HG03354 (cell line): ENCODE results near the gene RXRA.
A peak's percentile ranks its signal among the peaks of the same experiment; 100 is the strongest.

Source experiments
- ATAC-seq: cut with Tn5 transposase; IDR thresholded peaks from one replicate; pipeline ENCODE4 v1.9.1; 2021; ENCODE audit warnings: mild to moderate bottlenecking; ENCODE audit not compliant: unreplicated experiment, poor library complexity, severe bottlenecking

Gene RXRA

DNA sequence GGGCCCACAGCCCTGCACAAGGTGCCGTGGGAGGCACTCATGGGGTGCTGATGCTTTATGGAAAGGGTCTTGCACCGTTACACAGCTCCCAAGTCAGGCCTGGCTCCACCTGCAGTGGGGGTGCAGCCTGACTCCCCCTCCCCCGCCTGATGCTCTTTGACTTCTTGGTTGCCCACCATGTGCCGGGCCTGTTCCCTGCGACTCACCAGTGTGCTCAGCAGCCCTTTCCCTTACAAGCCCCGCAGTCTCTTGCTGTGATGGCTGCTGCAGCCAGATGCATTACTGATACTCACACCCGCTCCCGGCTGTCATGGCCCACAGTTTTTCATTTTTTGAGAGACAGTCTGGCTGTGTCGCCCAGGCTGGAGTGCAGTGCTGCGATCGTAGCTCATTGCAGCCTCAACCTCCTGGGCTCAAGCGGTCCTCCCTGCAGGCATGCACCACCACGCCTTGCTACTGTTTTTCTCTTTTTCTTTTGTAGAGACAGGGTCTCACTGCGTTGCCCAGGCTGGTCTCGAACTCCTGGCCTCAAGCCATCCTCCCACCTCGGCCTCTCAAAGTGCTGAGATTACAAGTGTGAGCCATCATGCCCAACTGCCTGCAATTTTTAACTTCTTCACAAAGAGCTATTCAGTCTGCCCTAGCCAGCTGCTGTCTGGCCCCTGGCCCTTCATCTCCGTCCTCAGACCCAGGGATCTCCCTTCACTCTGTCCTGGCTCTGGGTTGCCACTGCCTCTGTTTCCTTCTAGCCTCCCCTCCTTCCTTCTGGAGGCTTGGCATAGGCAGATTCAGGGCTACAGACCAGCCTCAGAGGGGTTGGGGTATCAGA lies 109.5 kb downstream of the RXRA start:
- ATAC-seq = no peak

DNA sequence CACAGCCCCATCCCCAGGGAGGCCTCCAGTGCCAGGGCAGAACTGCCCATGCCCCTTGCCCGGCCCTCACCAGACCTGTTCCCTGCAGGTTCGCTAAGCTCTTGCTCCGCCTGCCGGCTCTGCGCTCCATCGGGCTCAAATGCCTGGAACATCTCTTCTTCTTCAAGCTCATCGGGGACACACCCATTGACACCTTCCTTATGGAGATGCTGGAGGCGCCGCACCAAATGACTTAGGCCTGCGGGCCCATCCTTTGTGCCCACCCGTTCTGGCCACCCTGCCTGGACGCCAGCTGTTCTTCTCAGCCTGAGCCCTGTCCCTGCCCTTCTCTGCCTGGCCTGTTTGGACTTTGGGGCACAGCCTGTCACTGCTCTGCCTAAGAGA lies 110.1 kb downstream of the RXRA start:
- no peak for ATAC-seq

GRCh38 chr9:134436911-134437310 lies 110.7 kb downstream of the RXRA start:
- ATAC-seq = no peak

DNA sequence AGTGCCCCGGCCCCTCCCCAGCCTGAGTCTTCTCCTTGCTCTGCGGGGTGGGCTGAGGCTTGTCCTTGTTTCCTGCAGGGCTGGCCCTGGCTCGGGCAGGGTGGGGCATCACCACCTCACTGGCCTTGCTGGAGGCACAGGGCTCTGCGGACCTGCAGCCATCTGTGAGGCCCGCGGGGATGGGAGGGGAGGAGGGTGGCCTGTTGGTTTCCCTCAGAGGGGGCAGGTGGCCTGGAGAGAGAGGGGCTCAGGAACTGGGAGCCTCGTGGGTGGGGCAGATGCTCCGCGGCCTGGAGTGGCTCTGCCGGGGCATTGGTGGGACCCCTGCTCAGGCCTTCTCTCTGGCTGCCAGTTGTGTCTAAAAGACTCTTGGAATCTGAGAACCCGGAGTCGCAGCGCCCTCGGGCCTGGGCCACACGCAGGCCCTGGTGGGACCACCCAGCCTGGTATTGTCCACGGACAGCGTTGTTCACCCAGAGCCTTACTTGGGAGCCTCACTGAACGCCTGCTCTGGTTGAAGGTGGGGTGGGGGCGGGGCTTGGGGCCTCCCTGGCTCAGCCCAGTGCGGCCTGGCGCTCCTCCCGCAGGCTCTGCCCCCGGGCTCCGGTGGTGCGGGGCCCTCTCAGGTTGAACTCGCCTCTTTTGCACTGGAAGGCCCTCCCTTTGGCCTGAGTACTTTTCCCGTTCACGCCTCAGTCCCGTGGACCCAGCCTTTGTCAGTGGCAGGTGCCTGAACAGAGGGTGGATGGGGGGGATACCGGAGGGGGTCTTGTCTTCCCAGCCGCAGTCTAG lies 111.3 kb downstream of the RXRA start:
- ATAC-seq = no peak

DNA sequence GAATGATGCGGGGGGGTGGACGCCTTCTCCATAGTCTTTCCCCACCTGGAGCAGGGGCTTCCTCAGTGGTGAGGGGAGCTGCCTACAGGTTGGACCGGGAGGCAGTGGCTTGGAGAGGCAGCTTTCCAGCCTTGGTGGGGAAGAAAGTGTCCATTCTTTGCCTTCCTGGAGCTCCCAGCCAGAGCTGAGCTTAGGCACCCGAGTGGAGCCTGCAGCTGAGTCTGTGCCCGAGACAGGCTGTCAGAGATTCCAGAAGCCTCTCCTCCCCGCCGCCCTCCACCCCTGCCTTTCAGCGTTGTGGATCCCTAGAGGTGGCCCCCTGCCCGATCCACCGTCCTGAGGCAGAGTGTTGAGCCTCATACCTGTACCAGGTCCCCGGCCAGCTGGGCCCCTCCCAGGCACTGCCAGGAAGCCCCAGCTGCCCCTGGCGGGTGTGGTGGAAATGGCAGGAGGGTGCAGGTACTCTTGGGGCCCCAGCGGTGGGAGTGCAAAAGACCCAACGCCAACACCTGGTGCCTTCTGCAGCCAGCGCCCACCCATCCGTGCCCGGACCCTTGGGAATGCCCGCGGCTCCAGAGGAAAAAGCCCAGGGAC lies 112.0 kb downstream of the RXRA start:
- no peak for ATAC-seq

DNA sequence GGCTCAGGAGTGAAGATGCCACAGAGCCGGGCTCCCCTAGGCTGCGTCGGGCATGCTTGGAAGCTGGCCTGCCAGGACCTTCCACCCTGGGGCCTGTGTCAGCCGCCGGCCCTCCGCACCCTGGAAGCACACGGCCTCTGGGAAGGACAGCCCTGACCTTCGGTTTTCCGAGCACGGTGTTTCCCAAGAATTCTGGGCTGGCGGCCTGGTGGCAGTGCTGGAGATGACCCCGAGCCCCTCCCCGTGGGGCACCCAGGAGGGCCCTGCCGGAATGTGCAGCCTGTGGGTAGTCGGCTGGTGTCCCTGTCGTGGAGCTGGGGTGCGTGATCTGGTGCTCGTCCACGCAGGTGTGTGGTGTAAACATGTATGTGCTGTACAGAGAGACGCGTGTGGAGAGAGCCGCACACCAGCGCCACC lies 113.1 kb downstream of the RXRA start:
- ATAC-seq = no peak

DNA sequence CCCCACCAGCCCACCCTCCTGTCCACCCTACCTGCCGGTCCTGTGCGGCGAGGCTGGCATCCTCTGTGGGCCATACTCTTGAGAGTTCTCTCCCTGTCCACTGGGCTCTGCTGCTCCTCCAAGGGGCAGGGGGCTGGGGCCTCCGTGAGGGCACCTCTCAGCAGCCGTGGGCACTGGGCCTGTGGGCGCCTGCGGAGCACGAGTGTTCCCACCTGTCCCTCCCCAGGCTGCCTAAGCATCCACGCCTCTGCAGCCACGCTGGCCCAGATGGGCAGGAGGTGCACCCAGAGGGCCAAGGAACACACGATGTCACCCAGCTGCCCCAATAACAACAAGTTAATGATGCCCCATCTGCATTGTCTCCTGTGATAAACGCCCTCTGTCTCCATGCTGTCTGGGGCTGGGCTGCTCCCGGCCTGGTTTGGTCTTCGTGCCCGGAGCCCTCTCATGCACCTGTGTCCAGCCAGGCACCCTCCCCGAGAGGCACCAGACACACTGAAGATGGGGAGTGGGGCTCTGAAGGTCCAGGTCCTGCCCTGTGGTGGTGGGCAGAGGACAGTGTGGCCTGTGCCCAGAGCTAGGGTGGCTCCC lies 114.5 kb downstream of the RXRA start:
- ATAC-seq = no peak

GRCh38 chr9:134441227-134442084 lies 115.2 kb downstream of the RXRA start:
- no peak for ATAC-seq

GRCh38 chr9:134442085-134442474 lies 115.8 kb downstream of the RXRA start:
- ATAC-seq = no peak

GRCh38 chr9:134442486-134443173 lies 116.4 kb downstream of the RXRA start:
- no peak for ATAC-seq

- peak; percentile 87 for ATAC-seq
Observed at GRCh38 chr9:134443174-134444037, 117.2 kb downstream of the RXRA start.

DNA sequence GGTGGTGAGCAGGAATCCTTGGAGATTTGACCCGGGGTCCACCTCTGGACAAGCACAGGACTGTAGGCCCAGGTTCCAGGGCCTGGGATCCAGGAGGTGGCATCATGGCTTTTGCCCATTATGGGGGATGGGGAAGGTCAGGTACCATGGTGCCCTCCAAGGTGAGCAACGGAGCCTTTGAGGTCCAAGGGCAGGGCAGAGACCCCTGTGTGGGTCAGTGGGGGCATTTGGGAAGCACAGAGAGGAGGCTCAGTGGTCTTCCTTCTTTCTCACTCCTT lies 117.7 kb downstream of the RXRA start:
- ATAC-seq = no peak

DNA sequence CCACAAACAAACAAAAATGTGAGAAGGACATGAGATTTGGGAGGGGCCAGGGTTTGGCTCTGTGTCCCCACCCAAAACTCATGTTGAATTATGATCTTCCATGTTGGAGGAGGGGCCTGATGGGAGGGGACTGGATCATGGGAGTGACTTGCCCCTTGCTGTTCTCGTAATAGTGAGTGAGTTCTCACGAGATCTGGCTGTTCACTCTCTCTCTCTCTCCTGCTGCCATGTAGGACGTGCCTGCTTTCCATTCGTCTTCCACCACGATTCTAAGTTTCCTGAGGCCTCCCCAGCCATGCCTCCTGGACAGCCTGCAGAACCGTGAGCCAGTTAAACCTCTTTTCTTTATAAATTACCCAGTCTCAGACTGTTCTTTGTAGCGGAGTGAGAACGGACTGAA lies 118.7 kb downstream of the RXRA start:
- no peak for ATAC-seq

DNA sequence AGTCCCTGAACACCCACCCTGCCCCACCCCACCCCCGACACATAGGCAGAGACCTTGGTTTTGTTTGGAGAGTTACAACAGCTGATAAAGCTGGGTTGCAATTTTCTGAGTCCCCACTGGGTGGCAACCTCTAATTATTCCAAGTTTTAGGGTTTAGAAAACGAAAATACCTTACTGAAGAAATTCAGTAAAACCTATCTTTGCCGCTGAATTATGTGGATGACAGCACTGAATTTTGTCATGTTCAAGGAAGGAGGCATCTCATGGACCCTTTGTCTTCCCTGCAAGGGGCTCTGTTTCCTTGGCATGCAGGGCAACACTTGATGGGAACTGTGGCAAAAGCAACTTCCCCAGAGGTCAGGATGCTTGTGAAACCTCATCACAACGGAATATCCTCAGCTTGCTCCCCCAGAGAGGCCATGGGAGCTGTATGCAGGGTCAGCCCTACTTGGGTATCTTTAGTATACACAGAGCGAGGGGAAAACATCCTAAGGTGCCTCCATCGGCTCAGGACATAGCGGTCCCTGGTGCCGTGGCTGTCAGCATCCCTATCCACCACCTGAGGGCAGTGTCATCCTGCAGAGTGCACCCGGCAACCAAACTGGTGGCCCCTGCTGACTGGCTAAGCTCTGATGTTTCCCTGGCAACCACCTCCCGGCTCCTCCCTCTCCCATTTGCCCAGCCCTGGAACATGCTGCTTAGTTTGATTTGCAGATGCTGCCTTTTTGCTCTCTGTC lies 123.1 kb downstream of the RXRA start:
- ATAC-seq = peak; percentile 92

DNA sequence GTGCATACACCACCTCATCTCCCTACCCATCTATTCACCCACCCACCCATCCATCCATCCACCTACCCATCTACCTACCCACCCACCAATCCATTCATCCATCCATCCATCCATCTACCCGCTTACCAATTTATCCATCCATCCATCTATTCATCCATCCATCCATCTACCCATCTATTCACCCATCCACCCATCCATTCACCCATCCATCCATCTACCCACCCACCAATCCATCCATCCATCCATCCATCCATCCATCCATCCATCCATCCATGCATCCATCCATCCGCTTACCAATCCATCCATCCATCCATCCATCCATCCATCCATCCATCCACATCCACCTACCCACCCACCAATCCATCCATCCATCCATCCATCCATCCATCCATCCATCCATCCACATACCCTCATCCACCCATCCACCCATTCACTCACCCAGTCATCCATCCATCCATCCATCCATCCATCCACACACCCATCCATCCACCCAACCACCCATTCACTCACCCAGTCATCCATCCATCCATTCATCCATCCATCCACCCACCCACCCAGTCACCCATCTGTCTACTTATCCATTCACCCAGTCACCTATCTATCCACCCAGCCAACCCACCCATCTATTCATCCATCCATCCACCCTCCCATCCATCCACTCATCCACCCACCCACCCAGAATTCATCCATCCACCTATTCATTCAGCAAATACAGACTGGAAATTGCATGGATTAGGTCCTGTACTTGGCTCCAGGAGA lies 125.6 kb downstream of the RXRA start:
- ATAC-seq = no peak

- ATAC-seq = no peak
Observed at GRCh38 chr9:134452728-134453127, 126.5 kb downstream of the RXRA start.
